Measurements from ENCODE around the gene LRRC63.

LRRC63 gene

DNA sequence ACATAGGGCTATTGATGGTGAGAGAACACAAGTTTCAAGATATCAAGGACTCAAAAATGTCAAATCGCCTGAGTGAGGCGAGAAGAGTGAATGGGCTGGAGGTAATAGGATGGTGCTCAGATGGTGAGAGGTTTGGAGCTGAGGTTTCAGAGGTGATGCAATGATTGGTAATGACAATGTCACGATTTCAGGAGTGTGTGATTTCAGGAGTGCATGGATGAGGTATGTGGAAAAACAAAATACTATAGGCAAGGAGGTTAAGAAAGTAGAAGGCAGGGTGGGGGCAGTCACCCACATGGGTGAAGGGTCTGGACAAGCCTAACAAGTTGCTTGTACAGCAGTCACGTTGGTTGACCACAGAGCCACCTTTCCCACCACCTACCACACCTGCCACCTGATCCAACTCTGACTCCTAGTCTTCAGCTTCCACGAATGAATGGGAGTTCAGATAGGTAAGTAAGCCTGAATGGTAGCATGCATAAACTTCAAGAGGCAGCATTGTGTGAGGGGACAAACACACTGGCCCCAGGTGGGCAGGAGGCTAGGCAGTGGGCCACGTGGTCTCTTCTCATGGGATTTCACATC is 103.9 kb downstream of the LRRC63 start:
- peaks cover 2% of the 10 kb centered on the region for H3K27me3 ChIP-seq (replicated peaks)
- no peak overlapping the region for H3K4me3 ChIP-seq (ENCODE audit: low read depth, low read length)
- no peaks in the 10 kb centered on the region for H3K36me3 ChIP-seq (replicated peaks)
- DNase-seq: no peak
- in situ Hi-C loops (cut with HindIII; ENCODE audit: low pct_ligation_motif_present, low sequenced_read_pairs): no loop called here
- TF ChIP-seq, protein P1, sequence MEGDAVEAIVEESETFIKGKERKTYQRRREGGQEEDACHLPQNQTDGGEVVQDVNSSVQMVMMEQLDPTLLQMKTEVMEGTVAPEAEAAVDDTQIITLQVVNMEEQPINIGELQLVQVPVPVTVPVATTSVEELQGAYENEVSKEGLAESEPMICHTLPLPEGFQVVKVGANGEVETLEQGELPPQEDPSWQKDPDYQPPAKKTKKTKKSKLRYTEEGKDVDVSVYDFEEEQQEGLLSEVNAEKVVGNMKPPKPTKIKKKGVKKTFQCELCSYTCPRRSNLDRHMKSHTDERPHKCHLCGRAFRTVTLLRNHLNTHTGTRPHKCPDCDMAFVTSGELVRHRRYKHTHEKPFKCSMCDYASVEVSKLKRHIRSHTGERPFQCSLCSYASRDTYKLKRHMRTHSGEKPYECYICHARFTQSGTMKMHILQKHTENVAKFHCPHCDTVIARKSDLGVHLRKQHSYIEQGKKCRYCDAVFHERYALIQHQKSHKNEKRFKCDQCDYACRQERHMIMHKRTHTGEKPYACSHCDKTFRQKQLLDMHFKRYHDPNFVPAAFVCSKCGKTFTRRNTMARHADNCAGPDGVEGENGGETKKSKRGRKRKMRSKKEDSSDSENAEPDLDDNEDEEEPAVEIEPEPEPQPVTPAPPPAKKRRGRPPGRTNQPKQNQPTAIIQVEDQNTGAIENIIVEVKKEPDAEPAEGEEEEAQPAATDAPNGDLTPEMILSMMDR (IDR thresholded peaks at IDR 0.05; ENCODE audit: low read depth, low read length, missing control alignments): no peak
- H3K27ac ChIP-seq: no peak overlapping the region

- Histone ChIP-seq H3K27me3 (replicated peaks) (peaks cover 2% of the 10 kb centered on the region), H3K27ac (no peak overlapping the region), H3K36me3 (replicated peaks) (no peaks in the 10 kb centered on the region), H3K4me3 (ENCODE audit: low read depth, low read length) (no peak overlapping the region)
- in situ Hi-C loops (cut with HindIII; ENCODE audit: low pct_ligation_motif_present, low sequenced_read_pairs): no loop called here
- TF ChIP-seq, protein P1 (IDR thresholded peaks at IDR 0.05; ENCODE audit: low read depth, low read length, missing control alignments): no peak
- DNase-seq: no peak
Measured at GRCh38 chr13:46317120-46317519, 105.4 kb downstream of the LRRC63 start.

- TF ChIP-seq, protein P1 (IDR thresholded peaks at IDR 0.05; ENCODE audit: low read depth, low read length, missing control alignments): no peak
- in situ Hi-C loops (cut with HindIII; ENCODE audit: low pct_ligation_motif_present, low sequenced_read_pairs): no loop called here
Measured at GRCh38 chr13:46318986-46319385, 107.3 kb downstream of the LRRC63 start.

DNA sequence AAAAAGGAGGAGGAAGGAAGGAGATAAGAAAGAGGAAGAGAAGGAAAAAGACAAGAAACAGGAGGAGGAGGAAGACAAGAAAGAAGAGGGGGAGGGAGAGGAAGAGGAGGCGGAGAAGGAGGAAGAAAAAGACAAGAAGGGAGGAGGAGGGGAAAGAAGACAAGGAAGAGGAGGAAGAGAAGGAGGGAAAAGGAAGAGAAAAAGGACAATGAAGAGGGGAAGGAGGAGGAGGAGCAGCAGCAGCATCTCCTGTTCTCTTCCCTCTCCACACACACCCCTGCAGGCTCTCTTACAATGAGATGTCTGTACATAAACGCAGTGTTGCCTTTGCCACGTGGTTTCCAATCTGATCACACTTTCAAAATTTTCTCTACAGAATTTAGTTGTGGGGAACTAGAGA is 108.7 kb downstream of the LRRC63 start:
- H3K27me3 ChIP-seq (replicated peaks): peaks cover 2% of the 10 kb centered on the region
- no peak overlapping the region for H3K27ac ChIP-seq
- in situ Hi-C loops (cut with HindIII; ENCODE audit: low pct_ligation_motif_present, low sequenced_read_pairs): no loop called here
- no peak overlapping the region for H3K4me3 ChIP-seq (ENCODE audit: low read depth, low read length)
- TF ChIP-seq, protein P1 (IDR thresholded peaks at IDR 0.05; ENCODE audit: low read depth, low read length, missing control alignments): no peak
- no peak for DNase-seq
- H3K36me3 ChIP-seq (replicated peaks): no peaks in the 10 kb centered on the region

More at GRCh38 chr13:46318986-46319385, 107.3 kb downstream of the LRRC63 start:
- no peak overlapping the region for H3K4me3 ChIP-seq (ENCODE audit: low read depth, low read length)
- peaks cover 2% of the 10 kb centered on the region for H3K27me3 ChIP-seq (replicated peaks)
- H3K27ac ChIP-seq: no peak overlapping the region
- no peaks in the 10 kb centered on the region for H3K36me3 ChIP-seq (replicated peaks)
- no peak for DNase-seq

DNA sequence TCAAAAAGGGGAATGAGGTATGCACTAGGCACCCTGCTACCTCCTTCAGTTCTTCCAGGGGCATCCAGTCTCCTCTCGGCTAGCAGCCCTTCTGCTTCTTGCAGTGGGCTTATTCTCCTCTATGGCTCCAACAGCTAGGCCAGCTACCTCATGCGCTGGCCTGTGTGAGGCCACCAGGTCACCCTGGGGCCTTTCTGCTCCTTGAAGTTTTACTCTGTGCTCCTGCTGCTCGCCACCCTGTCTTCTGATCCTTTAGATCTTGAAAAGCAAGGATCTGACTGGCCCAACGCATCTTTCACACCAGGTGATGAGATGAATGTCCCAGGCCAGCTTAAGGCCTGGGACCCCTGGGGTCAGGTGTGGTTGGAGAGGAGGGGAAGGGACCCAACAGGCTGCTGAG is 109.1 kb downstream of the LRRC63 start:
- Histone ChIP-seq H3K27ac (no peak overlapping the region), H3K36me3 (replicated peaks) (no peaks in the 10 kb centered on the region), H3K4me3 (ENCODE audit: low read depth, low read length) (no peak overlapping the region), H3K27me3 (replicated peaks) (peaks cover 2% of the 10 kb centered on the region)
- DNase-seq: no peak
- TF ChIP-seq, protein P1 (IDR thresholded peaks at IDR 0.05; ENCODE audit: low read depth, low read length, missing control alignments): no peak
- in situ Hi-C loops (cut with HindIII; ENCODE audit: low pct_ligation_motif_present, low sequenced_read_pairs): no loop called here
